Measurements from ENCODE around the gene NRN1L.
"Not testable (repeated sequence)": the region's sequence is repeated elsewhere in the genome, so short reads cannot be mapped to it uniquely, and the experiment has no call there.

NRN1L gene

DNA sequence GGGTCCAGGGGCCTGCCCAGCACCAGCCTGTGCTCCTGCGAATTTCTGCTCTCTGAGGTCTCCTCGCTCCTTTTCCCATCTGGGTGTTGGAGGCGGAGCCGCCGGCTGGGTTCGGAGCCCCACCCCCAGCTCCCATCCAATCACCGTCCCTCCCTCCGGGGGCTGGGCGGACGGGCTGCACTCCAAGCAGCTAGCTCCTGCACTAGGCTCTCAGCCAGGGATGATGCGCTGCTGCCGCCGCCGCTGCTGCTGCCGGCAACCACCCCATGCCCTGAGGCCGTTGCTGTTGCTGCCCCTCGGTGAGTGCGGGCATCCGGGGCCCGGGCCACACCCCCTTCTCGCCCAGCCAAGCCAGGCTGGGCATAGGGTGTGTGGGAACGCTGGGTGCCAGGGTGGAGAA, at the start of gene NRN1L:
Gene NRN1L (plus strand): TSS at position 202 of the 400 bp plus-strand sequence. CDS start 19 bp downstream, at position 221.
- no peak for DNase-seq

GRCh38 chr16:67837190-67837589, 47.5 kb upstream of the NRN1L start:
- DNase-seq: not testable (repeated sequence)

GRCh38 chr16:67837811-67838210, 46.9 kb upstream of the NRN1L start:
- no peak for DNase-seq

GRCh38 chr16:67841198-67841815, 43.4 kb upstream of the NRN1L start:
- DNase-seq: no peak

GRCh38 chr16:67841816-67842508, 42.7 kb upstream of the NRN1L start, which contains the start of gene THAP11:
TSS of gene THAP11 (plus strand) at chr16:67842320. CDS start at chr16:67842555, 235 bp downstream.
- peak; percentile 90 to 100 (median 94) for DNase-seq

DNA sequence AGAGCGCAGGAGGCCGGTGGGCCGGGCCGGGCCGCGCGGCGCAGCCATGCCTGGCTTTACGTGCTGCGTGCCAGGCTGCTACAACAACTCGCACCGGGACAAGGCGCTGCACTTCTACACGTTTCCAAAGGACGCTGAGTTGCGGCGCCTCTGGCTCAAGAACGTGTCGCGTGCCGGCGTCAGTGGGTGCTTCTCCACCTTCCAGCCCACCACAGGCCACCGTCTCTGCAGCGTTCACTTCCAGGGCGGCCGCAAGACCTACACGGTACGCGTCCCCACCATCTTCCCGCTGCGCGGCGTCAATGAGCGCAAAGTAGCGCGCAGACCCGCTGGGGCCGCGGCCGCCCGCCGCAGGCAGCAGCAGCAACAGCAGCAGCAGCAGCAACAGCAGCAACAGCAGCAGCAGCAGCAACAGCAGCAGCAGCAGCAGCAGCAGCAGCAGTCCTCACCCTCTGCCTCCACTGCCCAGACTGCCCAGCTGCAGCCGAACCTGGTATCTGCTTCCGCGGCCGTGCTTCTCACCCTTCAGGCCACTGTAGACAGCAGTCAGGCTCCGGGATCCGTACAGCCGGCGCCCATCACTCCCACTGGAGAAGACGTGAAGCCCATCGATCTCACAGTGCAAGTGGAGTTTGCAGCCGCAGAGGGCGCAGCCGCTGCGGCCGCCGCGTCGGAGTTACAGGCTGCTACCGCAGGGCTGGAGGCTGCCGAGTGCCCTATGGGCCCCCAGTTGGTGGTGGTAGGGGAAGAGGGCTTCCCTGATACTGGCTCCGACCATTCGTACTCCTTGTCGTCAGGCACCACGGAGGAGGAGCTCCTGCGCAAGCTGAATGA, 42.0 kb upstream of the NRN1L start:
- peak; percentile 59 to 88 (median 76) for DNase-seq

- no peak for DNase-seq
These were observed 41.3 kb upstream of the NRN1L start for GRCh38 chr16:67843343-67843765.

- no peak for DNase-seq
These were observed 40.2 kb upstream of the NRN1L start for GRCh38 chr16:67844497-67844896.

- no peak for DNase-seq
These were observed 39.2 kb upstream of the NRN1L start for GRCh38 chr16:67845291-67846062.

DNA sequence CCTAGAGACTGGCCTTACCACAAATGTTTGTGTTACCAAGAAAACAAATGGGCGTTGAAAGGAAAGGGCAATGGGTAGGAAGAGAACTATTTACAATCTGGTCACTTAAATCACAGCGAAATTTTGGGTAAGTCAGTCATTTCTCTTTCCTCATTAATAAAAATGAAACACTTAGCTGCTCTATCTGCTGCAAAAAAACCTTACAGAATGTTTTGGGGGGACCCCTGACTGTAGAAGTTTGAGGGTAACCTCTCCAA, 38.7 kb upstream of the NRN1L start:
- DNase-seq: no peak

GRCh38 chr16:67846320-67847063, 38.2 kb upstream of the NRN1L start, which contains the start of gene NUTF2:
TSS of gene NUTF2 (plus strand) at chr16:67846933. CDS start at chr16:67865131, 18,198 bp downstream.
- DNase-seq: peak; percentile 89 to 95 (median 94)

- DNase-seq: peak in 1 of 6 experiments; percentile 78
These were observed 37.4 kb upstream of the NRN1L start, which contains the start of gene CENPT for GRCh38 chr16:67847064-67847861. TSS of gene CENPT (minus strand) at chr16:67847693. CDS start at chr16:67833859, 13,834 bp downstream.

GRCh38 chr16:67848118-67848517, 36.6 kb upstream of the NRN1L start:
- no peak for DNase-seq

DNA sequence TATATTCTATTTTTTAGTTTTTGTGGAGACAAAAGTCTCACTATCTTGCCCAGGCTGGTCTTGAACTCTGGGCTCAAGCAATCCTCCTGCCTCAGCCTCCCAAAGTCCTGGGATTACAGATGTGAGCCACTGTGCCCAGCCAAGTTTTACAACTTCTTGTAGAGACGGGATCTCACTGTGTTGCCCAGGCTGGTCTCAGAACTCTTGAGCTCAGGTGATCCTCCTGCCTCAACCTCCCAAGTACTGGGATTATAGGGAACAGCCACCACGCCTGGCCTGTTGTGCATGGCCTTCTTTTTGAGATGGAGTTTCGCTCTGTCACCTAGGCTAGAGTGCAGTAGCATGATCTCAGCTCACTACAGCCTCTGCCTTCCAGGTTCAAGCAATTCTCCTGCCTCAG, 31.0 kb upstream of the NRN1L start:
- DNase-seq: no peak

- no peak for DNase-seq
These were observed 28.9 kb upstream of the NRN1L start for GRCh38 chr16:67855789-67856188.

GRCh38 chr16:67856927-67857546, 27.6 kb upstream of the NRN1L start:
- no peak for DNase-seq

- DNase-seq: no peak
These were observed 27.0 kb upstream of the NRN1L start for GRCh38 chr16:67857547-67858233.

GRCh38 chr16:67858500-67858899, 26.2 kb upstream of the NRN1L start:
- DNase-seq: no peak

- no peak for DNase-seq
These were observed 23.9 kb upstream of the NRN1L start for GRCh38 chr16:67860589-67861398.
